B cell (primary cell): ENCODE results near the gene SYNGAP1.

ENCODE experiments used
- CTCF ChIP-seq: fragments of 200-600 bp; IDR thresholded peaks from one replicate; pipeline ENCODE4 v1.8.0; 2022; ENCODE audit warnings: antibody characterized with exemption, mild to moderate bottlenecking
- EZH2 ChIP-seq: IDR thresholded peaks from 2 replicates; pipeline ENCODE4 v1.6.1; 2012; ENCODE audit warnings: borderline replicate concordance, low read depth, mild to moderate bottlenecking, moderate library complexity, low read length; ENCODE audit not compliant: insufficient read depth, poor library complexity, severe bottlenecking

- TF ChIP-seq CTCF (peak; percentile 58), EZH2 (no peak)
Measured at GRCh38 chr6:33414592-33415271, 5.1 kb upstream of the SYNGAP1 start.
